Muscle layer of duodenum (tissue), 2 donors: ENCODE measurements around the gene RNF2.

ENCODE experiments used
- H3K27ac ChIP-seq: one replicate; pipeline ENCODE4 v1.7.0; 2013; ENCODE audit warnings: mild to moderate bottlenecking, low read length
- H3K27me3 ChIP-seq: one replicate; pipeline ENCODE4 v1.7.0; 2013; ENCODE audit warnings: low read depth, mild to moderate bottlenecking, control low read depth, low read length
- H3K36me3 ChIP-seq, 2 donors: one replicate each; pipeline ENCODE4 v1.7.0; 2013; ENCODE audit warnings: low read length in 2 of 2, control low read depth in 1 of 2, mild to moderate bottlenecking in 1 of 2; ENCODE audit not compliant: insufficient read depth in 2 of 2, control insufficient read depth in 1 of 2
- H3K4me1 ChIP-seq, 2 donors: one replicate each; pipeline ENCODE4 v1.7.0; 2013; ENCODE audit warnings: low read length in 2 of 2, mild to moderate bottlenecking in 2 of 2, control low read depth in 1 of 2, moderate library complexity in 1 of 2; ENCODE audit not compliant: insufficient read depth in 2 of 2, control insufficient read depth in 1 of 2
- H3K4me3 ChIP-seq, 2 donors: one replicate each; pipeline ENCODE4 v1.7.0; 2013; ENCODE audit warnings: low read length in 2 of 2, low read depth in 1 of 2, mild to moderate bottlenecking in 1 of 2
- H3K9me3 ChIP-seq, 2 donors: one replicate each; pipeline ENCODE4 v1.7.0; 2013; ENCODE audit warnings: low read length in 2 of 2, control low read depth in 1 of 2, mild to moderate bottlenecking in 1 of 2; ENCODE audit not compliant: control insufficient read depth in 1 of 2
- donor health status: healthy.

RNF2 gene

GRCh38 chr1:185151215-185151614 lies 105.9 kb downstream of the RNF2 start:
- Histone ChIP-seq H3K36me3 (peaks cover 12 to 22% of the 10 kb centered on the region in 2 donors), H3K27ac (no peak overlapping the region), H3K4me3 (no peak overlapping the region), H3K27me3 (no peaks in the 10 kb centered on the region), H3K9me3 (no peaks in the 10 kb centered on the region), H3K4me1 (peaks cover 19 to 23% of the 10 kb centered on the region in 2 donors)
